Neutrophil (primary cell): ENCODE data around the gene PCSK4.

Source experiments
- H3K27ac ChIP-seq: fragments of 200-600 bp; sonication (generic); 2 replicates; pipeline ENCODE4 v1.5.1; 2016; ENCODE audit warnings: mild to moderate bottlenecking, moderate library complexity
- H3K27me3 ChIP-seq: fragments of 200-600 bp; sonication (generic); 2 replicates; pipeline ENCODE4 v1.6.0; 2016; ENCODE audit warnings: mild to moderate bottlenecking
- H3K36me3 ChIP-seq: fragments of 200-600 bp; sonication (generic); 2 replicates; pipeline ENCODE4 v1.5.1; 2017
- H3K4me1 ChIP-seq, 2 experiments: fragments of 200-600 bp in 1 of 2; sonication (generic) in 1 of 2; 1 replicate in 1 of 2; 2 replicates in 1 of 2; pipeline versions ENCODE4 v1.5.1 to v1.6.1; 2013 to 2016; ENCODE audit warnings: low read depth in 1 of 2, low read length in 1 of 2, mild to moderate bottlenecking in 1 of 2, moderate library complexity in 1 of 2; ENCODE audit not compliant: control insufficient read depth in 1 of 2, insufficient read depth in 1 of 2
- H3K4me3 ChIP-seq, 2 experiments: fragments of 200-600 bp in 1 of 2; sonication (generic) in 1 of 2; 1 replicate in 1 of 2; 2 replicates in 1 of 2; pipeline ENCODE4 v1.5.1; 2013 to 2016; ENCODE audit warnings: low read depth in 1 of 2, low read length in 1 of 2, mild to moderate bottlenecking in 1 of 2, moderate library complexity in 1 of 2
- H3K9me3 ChIP-seq: fragments of 200-600 bp; sonication (generic); 2 replicates; pipeline ENCODE4 v1.5.1; 2016
- TF ChIP-seq, protein P1 (sequence below): fragments of 200-600 bp; sonication (generic); IDR thresholded peaks from 2 replicates; pipeline ENCODE4 v1.5.1; 2016; ENCODE audit warnings: antibody characterized with exemption

Gene PCSK4

GRCh38 chr19:1434040-1434366 lies 56.1 kb downstream of the PCSK4 start:
- Histone ChIP-seq H3K36me3 (peaks cover 55% of the 10 kb centered on the region), H3K27ac (no peak overlapping the region), H3K9me3 (no peaks in the 10 kb centered on the region), H3K4me3 (no peak overlapping the region), H3K4me1 (peaks cover 5 to 11% of the 10 kb centered on the region in 2 experiments), H3K27me3 (no peaks in the 10 kb centered on the region)
- TF ChIP-seq, protein P1, sequence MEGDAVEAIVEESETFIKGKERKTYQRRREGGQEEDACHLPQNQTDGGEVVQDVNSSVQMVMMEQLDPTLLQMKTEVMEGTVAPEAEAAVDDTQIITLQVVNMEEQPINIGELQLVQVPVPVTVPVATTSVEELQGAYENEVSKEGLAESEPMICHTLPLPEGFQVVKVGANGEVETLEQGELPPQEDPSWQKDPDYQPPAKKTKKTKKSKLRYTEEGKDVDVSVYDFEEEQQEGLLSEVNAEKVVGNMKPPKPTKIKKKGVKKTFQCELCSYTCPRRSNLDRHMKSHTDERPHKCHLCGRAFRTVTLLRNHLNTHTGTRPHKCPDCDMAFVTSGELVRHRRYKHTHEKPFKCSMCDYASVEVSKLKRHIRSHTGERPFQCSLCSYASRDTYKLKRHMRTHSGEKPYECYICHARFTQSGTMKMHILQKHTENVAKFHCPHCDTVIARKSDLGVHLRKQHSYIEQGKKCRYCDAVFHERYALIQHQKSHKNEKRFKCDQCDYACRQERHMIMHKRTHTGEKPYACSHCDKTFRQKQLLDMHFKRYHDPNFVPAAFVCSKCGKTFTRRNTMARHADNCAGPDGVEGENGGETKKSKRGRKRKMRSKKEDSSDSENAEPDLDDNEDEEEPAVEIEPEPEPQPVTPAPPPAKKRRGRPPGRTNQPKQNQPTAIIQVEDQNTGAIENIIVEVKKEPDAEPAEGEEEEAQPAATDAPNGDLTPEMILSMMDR = no peak

- Histone ChIP-seq H3K36me3 (peaks cover 62% of the 10 kb centered on the region), H3K4me1 (peaks cover 3 to 5% of the 10 kb centered on the region in 2 experiments), H3K27ac (no peak overlapping the region), H3K4me3 (no peak overlapping the region), H3K27me3 (no peaks in the 10 kb centered on the region), H3K9me3 (no peaks in the 10 kb centered on the region)
- TF ChIP-seq, protein P1 = no peak
These were observed 56.8 kb downstream of the PCSK4 start for GRCh38 chr19:1433119-1434039.

GRCh38 chr19:1432507-1432887 lies 57.7 kb downstream of the PCSK4 start:
- Histone ChIP-seq H3K4me3 (no peak overlapping the region), H3K36me3 (peaks cover 68% of the 10 kb centered on the region), H3K27me3 (no peaks in the 10 kb centered on the region), H3K9me3 (no peaks in the 10 kb centered on the region), H3K27ac (no peak overlapping the region), H3K4me1 (no peaks in the 10 kb centered on the region)
- TF ChIP-seq, protein P1 = no peak

GRCh38 chr19:1431759-1432506 lies 58.2 kb downstream of the PCSK4 start:
- Histone ChIP-seq H3K27ac (no peak overlapping the region), H3K27me3 (no peaks in the 10 kb centered on the region), H3K4me1 (no peaks in the 10 kb centered on the region), H3K4me3 (no peak overlapping the region), H3K36me3 (peaks cover 73% of the 10 kb centered on the region), H3K9me3 (no peaks in the 10 kb centered on the region)
- TF ChIP-seq, protein P1 = no peak
